HG03565 (cell line): ENCODE results near the gene ARMC6.
A peak's percentile ranks its signal among the peaks of the same experiment; 100 is the strongest.

Experiments used
- ATAC-seq: cut with Tn5 transposase; IDR thresholded peaks from one replicate; pipeline ENCODE4 v1.9.1; 2021; ENCODE audit warnings: mild to moderate bottlenecking, moderate library complexity; ENCODE audit not compliant: unreplicated experiment

ARMC6 gene

GRCh38 chr19:19054315-19054938 is 21.0 kb downstream of the ARMC6 start:
- no peak for ATAC-seq

- ATAC-seq = no peak
These were observed 21.6 kb downstream of the ARMC6 start for GRCh38 chr19:19054939-19055440.

GRCh38 chr19:19055701-19056100 is 22.3 kb downstream of the ARMC6 start:
- no peak for ATAC-seq

- ATAC-seq = no peak
These were observed 23.4 kb downstream of the ARMC6 start for GRCh38 chr19:19056636-19057275.

- ATAC-seq = no peak
These were observed 23.9 kb downstream of the ARMC6 start for GRCh38 chr19:19057317-19057716.

GRCh38 chr19:19057720-19058119 is 24.3 kb downstream of the ARMC6 start:
- ATAC-seq = no peak

- no peak for ATAC-seq
These were observed 25.8 kb downstream of the ARMC6 start for GRCh38 chr19:19059018-19059836.

GRCh38 chr19:19059837-19060611 is 26.6 kb downstream of the ARMC6 start:
- no peak for ATAC-seq

GRCh38 chr19:19061506-19061905 is 28.1 kb downstream of the ARMC6 start:
- no peak for ATAC-seq

GRCh38 chr19:19062454-19063182 is 29.2 kb downstream of the ARMC6 start:
- ATAC-seq = no peak

GRCh38 chr19:19063183-19064097 is 30.0 kb downstream of the ARMC6 start, which contains the start of gene SLC25A42:
TSS of gene SLC25A42 (plus strand) at chr19:19063994. CDS start at chr19:19096125, 32,131 bp downstream.
- ATAC-seq = peak; percentile 88

- no peak for ATAC-seq
These were observed 30.8 kb downstream of the ARMC6 start for GRCh38 chr19:19064098-19064722.

GRCh38 chr19:19064811-19065745 is 31.7 kb downstream of the ARMC6 start:
- ATAC-seq = no peak

- no peak for ATAC-seq
These were observed 34.1 kb downstream of the ARMC6 start for GRCh38 chr19:19067276-19068072.

GRCh38 chr19:19068659-19069654 is 35.6 kb downstream of the ARMC6 start:
- ATAC-seq = no peak

GRCh38 chr19:19071897-19072296 is 38.5 kb downstream of the ARMC6 start:
- ATAC-seq = no peak
